K562 (cell line): ENCODE data around the gene MYO1D. TPM values are rescaled to one million over a fixed set of nuclear protein-coding genes. Genes with fewer than 3 reads are reported as not detected.

Experiments
- ATAC-seq: fragments of 200-7000 bp; cut with Tn5 transposase; 3 replicates; pipeline ENCODE4 v1.9.1; 2020; ENCODE audit warnings: moderate library complexity
- BruUV-seq: library from RNA; stranded (reverse); fragments of 400-500 nt; replicated peaks from 2 replicates; lab custom pipeline; 2021; lab: Mats Ljungman, UMichigan
- CTCF ChIA-PET: fragments of 300-600 bp; formaldehyde crosslinking; extraction: SDS; loops from one replicate; lab custom pipeline; 2021; ENCODE audit warnings: low intra/inter-chr PET ratio; lab: Yijun Ruan, JAX
- POLR2A ChIA-PET: fragments of 300-600, 350-650 bp; sonication (Branson Sonifier 250); formaldehyde crosslinking; extraction: SDS; loops from one replicate; lab custom pipeline; 2021; ENCODE audit warnings: antibody characterized with exemption, inconsistent platforms; lab: Yijun Ruan, JAX
- DNase-seq, 4 experiments: peaks; one replicate each; pipeline versions ENCODE4 v3.0.0 to v3.0.0-alpha.2; 2011 to 2018; ENCODE audit warnings: low spot score in 3 of 4, mixed read lengths in 3 of 4; ENCODE audit errors: extremely low read depth in 1 of 4
- FAIRE-seq: peaks from 2 replicates; lab custom pipeline; 2011; peaks lifted over from hg19 to GRCh38; lab: Jason Lieb, UNC
- H2AFZ ChIP-seq: 2 replicates; pipeline ENCODE4 v1.6.0; 2011; ENCODE audit warnings: low read depth, low read length, control low read depth, inconsistent platforms
- H3K27ac ChIP-seq: fragments of 200-600 bp; 3 replicates; pipeline ENCODE4 v1.8.0; 2011; ENCODE audit warnings: low read depth, mild to moderate bottlenecking, control low read depth, inconsistent platforms, low read length, moderate library complexity, mixed read lengths; ENCODE audit errors: extremely low read depth
- H3K27me3 ChIP-seq, 2 experiments: fragments of 300-600 bp in 1 of 2; 2 replicates in 1 of 2; 3 replicates in 1 of 2; pipeline versions ENCODE4 v1.6.0 to v1.8.0; 2011; ENCODE audit warnings: inconsistent platforms in 2 of 2, low read length in 2 of 2, mild to moderate bottlenecking in 1 of 2, mixed read lengths in 1 of 2, moderate library complexity in 1 of 2; ENCODE audit not compliant: control insufficient read depth in 2 of 2, insufficient read depth in 2 of 2
- H3K36me3 ChIP-seq: fragments of 300-600 bp; 3 replicates; pipeline ENCODE4 v1.8.0; 2011; ENCODE audit warnings: mild to moderate bottlenecking, low read length, inconsistent platforms; ENCODE audit not compliant: control insufficient read depth, insufficient read depth
- H3K4me1 ChIP-seq, 2 experiments: fragments of 200-600 bp in 1 of 2; replicated peaks in 1 of 2; 2 replicates in 1 of 2; 3 replicates in 1 of 2; pipeline versions ENCODE4 v1.5.1 to v1.8.0; 2011; ENCODE audit warnings: inconsistent platforms in 2 of 2, low read length in 2 of 2, mild to moderate bottlenecking in 1 of 2, mixed read lengths in 1 of 2, moderate library complexity in 1 of 2; ENCODE audit not compliant: control insufficient read depth in 2 of 2, insufficient read depth in 2 of 2
- H3K4me2 ChIP-seq: 2 replicates; pipeline ENCODE4 v1.6.1; 2011; ENCODE audit warnings: low read length, control low read depth, inconsistent platforms, mixed read lengths; ENCODE audit not compliant: insufficient read depth
- H3K4me3 ChIP-seq: fragments of 200-600 bp; sonication (generic), shearing (Covaris generic); 2 replicates; pipeline ENCODE4 v1.5.1; 2016; ENCODE audit warnings: control low read depth, inconsistent platforms
- H3K79me2 ChIP-seq: fragments of 200-600 bp; 3 replicates; pipeline ENCODE4 v1.8.0; 2011; ENCODE audit warnings: low read length, inconsistent platforms; ENCODE audit not compliant: control insufficient read depth, insufficient read depth
- H3K9ac ChIP-seq, 2 experiments: 2 replicates each; pipeline versions ENCODE4 v1.6.0 to v1.6.1; 2011; ENCODE audit warnings: low read depth in 2 of 2, low read length in 2 of 2, control low read depth in 1 of 2, inconsistent platforms in 1 of 2, mild to moderate bottlenecking in 1 of 2, mixed read lengths in 1 of 2; ENCODE audit not compliant: insufficient read depth in 1 of 2
- H3K9me1 ChIP-seq: one replicate; pipeline ENCODE4 v1.6.0; 2011; ENCODE audit warnings: inconsistent platforms, mild to moderate bottlenecking, low read length, moderate library complexity; ENCODE audit not compliant: control insufficient read depth, insufficient read depth
- H3K9me3 ChIP-seq: replicated peaks from 2 replicates; pipeline ENCODE4 v1.5.1; 2011; ENCODE audit warnings: low read depth, low read length, inconsistent platforms; ENCODE audit not compliant: control insufficient read depth, insufficient read depth
- H4K20me1 ChIP-seq: replicated peaks from 2 replicates; pipeline ENCODE4 v1.6.1; 2011; ENCODE audit warnings: low read length, inconsistent platforms, mixed read lengths; ENCODE audit not compliant: control insufficient read depth, insufficient read depth
- ARID1B ChIP-seq: fragments of 450-650 bp; IDR thresholded peaks from 2 replicates; pipeline ENCODE4 v1.6.1; 2016; ENCODE audit warnings: antibody characterized with exemption, mild to moderate bottlenecking, inconsistent platforms
- BRCA1 ChIP-seq, 2 experiments: fragments of 450-650 bp in 1 of 2; sonication (generic) in 1 of 2; formaldehyde crosslinking in 1 of 2; IDR thresholded peaks; 2 replicates each; pipeline versions ENCODE4 v1.5.0 to v1.6.1; 2017 to 2020; ENCODE audit warnings: mild to moderate bottlenecking in 1 of 2, missing genetic modification reagents in 1 of 2
- BRF1 ChIP-seq: IDR thresholded peaks from 3 replicates; pipeline ENCODE4 v1.6.1; 2011; ENCODE audit warnings: borderline replicate concordance, mild to moderate bottlenecking; ENCODE audit not compliant: insufficient read length; ENCODE audit errors: extremely low read depth
- NFRKB ChIP-seq: fragments of 450-650 bp; IDR thresholded peaks from 2 replicates; pipeline ENCODE4 v1.6.1; 2016; ENCODE audit warnings: low read depth
- NRF1 ChIP-seq, 2 experiments: fragments of 450-650 bp; IDR thresholded peaks in 1 of 2; conservative IDR thresholded peaks in 1 of 2; 2 replicates each; pipeline ENCODE4 v1.6.1; 2014; ENCODE audit warnings: mild to moderate bottlenecking in 2 of 2
- PCBP1 ChIP-seq: fragments of 200-400 bp; formaldehyde crosslinking; IDR thresholded peaks from 2 replicates; pipeline ENCODE4 v1.6.1; 2018; ENCODE audit warnings: mild to moderate bottlenecking, low read depth, low read length; ENCODE audit not compliant: poor library complexity, severe bottlenecking
- POLR2G ChIP-seq: fragments of 200-400 bp; formaldehyde crosslinking; IDR thresholded peaks from 2 replicates; pipeline ENCODE4 v1.6.1; 2017; ENCODE audit warnings: low read depth, mild to moderate bottlenecking, antibody characterized with exemption, low read length, moderate library complexity
- RFX1 ChIP-seq: fragments of 450-650 bp; IDR thresholded peaks from 2 replicates; pipeline ENCODE4 v1.6.1; 2016; ENCODE audit warnings: mild to moderate bottlenecking, moderate library complexity
- U2AF2 ChIP-seq: fragments of 200-400 bp; formaldehyde crosslinking; optimal IDR thresholded peaks from 2 replicates; pipeline ENCODE3; 2017; ENCODE audit warnings: low read depth, mild to moderate bottlenecking, low read length
- ZBTB7A ChIP-seq: IDR thresholded peaks from 2 replicates; pipeline ENCODE4 v1.6.1; 2011; ENCODE audit warnings: low read depth, mild to moderate bottlenecking, low read length, moderate library complexity, borderline replicate concordance; ENCODE audit not compliant: control insufficient read depth
- ZNF717 ChIP-seq: fragments of 250-450 bp; sonication (Bioruptor Pico); IDR thresholded peaks from 2 replicates; pipeline ENCODE4 v1.5.0; 2021
- WGBS: fragments of 100-300 bp; shearing (Covaris generic); methylation state at CpG from one replicate; pipeline ENCODE4 v1.1.6; 2016; ENCODE audit warnings: low coverage, mixed read lengths; ENCODE audit not compliant: insufficient coverage; ENCODE audit errors: missing lambda C conversion rate; 5-methylcytosine and 5-hydroxymethylcytosine counted together
- in situ Hi-C: fragments of 300-500 bp; cut with MboI; formaldehyde crosslinking; loops from 4 replicates; pipeline ENCODE4 v1.15.0; 2018; ENCODE audit warnings: inconsistent platforms, mixed read lengths
- intact Hi-C: fragments of 100-400 bp; cut with micrococcal nuclease; formaldehyde crosslinking; loops from 2 replicates; pipeline ENCODE4 v1.14.2; 2022
- polyA plus RNA-seq, 8 experiments: library from polyadenylated mRNA; depleted of rRNA in 4 of 8; stranded (reverse) in 5 of 8; unstranded in 3 of 8; fragments of >200 nt; fragmentation: Nextera tagmentation in 2 of 8; fragmentation: Illumina TruSeq in 1 of 8; extraction: Ambion mirVana in 2 of 8; extraction: Trizol in 1 of 8; gene quantifications; 2 replicates each; pipeline versions ENCODE4 v1.2.1 to v1.2.3, GENCODE V29; 2011 to 2014; ENCODE audit warnings: inconsistent platforms in 1 of 8, missing spikeins in 1 of 8
- total RNA-seq, 7 experiments: library from RNA; depleted of rRNA in 6 of 7; stranded (reverse); fragments of >200 nt in 6 of 7; fragmentation: Illumina TruSeq in 2 of 7; extraction: Trizol in 2 of 7; gene quantifications; 2 replicates each; pipeline versions ENCODE4 v1.2.1 to v1.2.3, GENCODE V29; 2011 to 2021; ENCODE audit warnings: low replicate concordance in 1 of 7
- TF ChIP-seq, protein P1 (sequence below): fragments of 450-650 bp; IDR thresholded peaks from 2 replicates; pipeline ENCODE4 v1.6.1; 2016; ENCODE audit warnings: antibody characterized with exemption
- TF ChIP-seq, protein P2 (sequence below): fragments of 250-450 bp; sonication (Bioruptor Pico); IDR thresholded peaks from 2 replicates; pipeline ENCODE4 v1.4.0; 2020; ENCODE audit warnings: mild to moderate bottlenecking, moderate library complexity

MYO1D gene
- total and polyA plus RNA-seq, 9 of the 15 experiments (the other 6 are each of a cell fraction or from before 2014, with no cell fraction given): 2.1 to 71.2 (median 45.4) TPM

DNA sequence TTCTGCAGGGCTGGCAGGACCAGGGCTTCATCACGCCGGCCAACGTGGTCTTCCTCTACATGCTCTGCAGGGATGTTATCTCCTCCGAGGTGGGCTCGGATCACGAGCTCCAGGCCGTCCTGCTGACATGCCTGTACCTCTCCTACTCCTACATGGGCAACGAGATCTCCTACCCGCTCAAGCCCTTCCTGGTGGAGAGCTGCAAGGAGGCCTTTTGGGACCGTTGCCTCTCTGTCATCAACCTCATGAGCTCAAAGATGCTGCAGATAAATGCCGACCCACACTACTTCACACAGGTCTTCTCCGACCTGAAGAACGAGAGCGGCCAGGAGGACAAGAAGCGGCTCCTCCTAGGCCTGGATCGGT lies 388.8 kb downstream of the MYO1D start (continued):
- TF ChIP-seq BRCA1 (IDR thresholded peaks at IDR 0.05) (no peak), BRCA1 (CRISPR knock-in tag; IDR thresholded peaks at IDR 0.05) (no peak), NFRKB (no peak), ZNF717 (CRISPR knock-in tag) (no peak)

DNA sequence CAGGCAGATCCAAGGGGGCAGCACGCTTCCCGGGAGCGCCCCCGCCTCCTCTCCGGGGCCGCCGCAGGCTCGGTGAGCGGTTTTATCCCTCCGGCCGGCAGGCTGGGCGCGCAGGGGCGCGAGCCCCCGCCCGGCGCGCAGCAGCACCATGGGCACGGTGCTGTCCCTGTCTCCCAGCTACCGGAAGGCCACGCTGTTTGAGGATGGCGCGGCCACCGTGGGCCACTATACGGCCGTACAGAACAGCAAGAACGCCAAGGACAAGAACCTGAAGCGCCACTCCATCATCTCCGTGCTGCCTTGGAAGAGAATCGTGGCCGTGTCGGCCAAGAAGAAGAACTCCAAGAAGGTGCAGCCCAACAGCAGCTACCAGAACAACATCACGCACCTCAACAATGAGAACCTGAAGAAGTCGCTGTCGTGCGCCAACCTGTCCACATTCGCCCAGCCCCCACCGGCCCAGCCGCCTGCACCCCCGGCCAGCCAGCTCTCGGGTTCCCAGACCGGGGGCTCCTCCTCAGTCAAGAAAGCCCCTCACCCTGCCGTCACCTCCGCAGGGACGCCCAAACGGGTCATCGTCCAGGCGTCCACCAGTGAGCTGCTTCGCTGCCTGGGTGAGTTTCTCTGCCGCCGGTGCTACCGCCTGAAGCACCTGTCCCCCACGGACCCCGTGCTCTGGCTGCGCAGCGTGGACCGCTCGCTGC lies 389.3 kb downstream of the MYO1D start:
- ChIA-PET CTCF (no interaction called here), POLR2A (interaction anchor here (0.6 to 2.5 kb wide), 5 partner anchors 10 to 638 kb away, joined by 3 to 9 read pairs (median 4); no protein-coding TSS in a partner anchor)
- no peaks in the 10 kb centered on the region for H3K9me1 ChIP-seq
- H3K27me3 ChIP-seq: no peaks in the 10 kb centered on the region
- H3K4me2 ChIP-seq: peak overlapping the region; percentile 79
- peak overlapping the region; percentile 56 for H3K4me3 ChIP-seq
- H3K9ac ChIP-seq: peak overlapping the region; percentile 21 to 94; a peak in 2 of 4 replicates
- peak overlapping the region; percentile 80 for H2AFZ ChIP-seq
- FAIRE-seq (no peak), ATAC-seq (no peak), DNase-seq (peak in 2 of 4 experiments; percentile 37 to 41)
- H3K9me3 ChIP-seq: no peaks in the 10 kb centered on the region
- H3K4me1 ChIP-seq: peaks cover 16 to 57% of the 10 kb centered on the region in 2 experiments; a peak in 4 of 5 replicates
- H3K27ac ChIP-seq: no peak overlapping the region; the same call in 2 of the 3 replicates
- peaks cover 17% of the 10 kb centered on the region; the same call in 2 of the 3 replicates for H3K79me2 ChIP-seq
- intact Hi-C loops (loop anchor here (10.0 kb wide), 1 partner anchor 167 kb away; no protein-coding TSS in a partner anchor), in situ Hi-C loops (no loop called here)
- 51% methylated on average over 48 of the region's 59 CpGs for WGBS
- H3K36me3 ChIP-seq: peaks cover 43% of the 10 kb centered on the region; the same call in 2 of the 3 replicates
- TSS peak; percentile 29 for BruUV-seq
- H4K20me1 ChIP-seq: peaks cover 10% of the 10 kb centered on the region; the same call in 1 of the 2 replicates
- peak; percentile 1; the same call in 1 of the 2 replicates for TF ChIP-seq ZBTB7A
- TF ChIP-seq, protein P1, sequence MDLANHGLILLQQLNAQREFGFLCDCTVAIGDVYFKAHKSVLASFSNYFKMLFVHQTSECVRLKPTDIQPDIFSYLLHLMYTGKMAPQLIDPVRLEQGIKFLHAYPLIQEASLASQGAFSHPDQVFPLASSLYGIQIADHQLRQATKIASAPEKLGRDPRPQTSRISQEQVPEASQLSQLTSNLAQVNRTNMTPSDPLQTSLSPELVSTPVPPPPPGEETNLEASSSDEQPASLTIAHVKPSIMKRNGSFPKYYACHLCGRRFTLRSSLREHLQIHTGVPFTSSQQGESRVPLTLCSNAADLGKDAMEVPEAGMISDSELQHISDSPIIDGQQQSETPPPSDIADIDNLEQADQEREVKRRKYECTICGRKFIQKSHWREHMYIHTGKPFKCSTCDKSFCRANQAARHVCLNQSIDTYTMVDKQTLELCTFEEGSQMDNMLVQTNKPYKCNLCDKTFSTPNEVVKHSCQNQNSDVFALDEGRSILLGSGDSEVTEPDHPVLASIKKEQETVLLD: no peak
- TF ChIP-seq ARID1B: no peak
- no peak for TF ChIP-seq RFX1
- peak; percentile 22 for TF ChIP-seq PCBP1
- peak; percentile 50 for TF ChIP-seq POLR2G
- no peak for TF ChIP-seq U2AF2
- peak in 1 of 2 experiments; percentile 33; a peak in 2 of 4 replicates for TF ChIP-seq NRF1 (conservative IDR thresholded peaks at IDR 0.05 in 1 of 2, IDR thresholded peaks at IDR 0.05 in 1 of 2)
- no peak for TF ChIP-seq BRF1
- TF ChIP-seq, protein P2, sequence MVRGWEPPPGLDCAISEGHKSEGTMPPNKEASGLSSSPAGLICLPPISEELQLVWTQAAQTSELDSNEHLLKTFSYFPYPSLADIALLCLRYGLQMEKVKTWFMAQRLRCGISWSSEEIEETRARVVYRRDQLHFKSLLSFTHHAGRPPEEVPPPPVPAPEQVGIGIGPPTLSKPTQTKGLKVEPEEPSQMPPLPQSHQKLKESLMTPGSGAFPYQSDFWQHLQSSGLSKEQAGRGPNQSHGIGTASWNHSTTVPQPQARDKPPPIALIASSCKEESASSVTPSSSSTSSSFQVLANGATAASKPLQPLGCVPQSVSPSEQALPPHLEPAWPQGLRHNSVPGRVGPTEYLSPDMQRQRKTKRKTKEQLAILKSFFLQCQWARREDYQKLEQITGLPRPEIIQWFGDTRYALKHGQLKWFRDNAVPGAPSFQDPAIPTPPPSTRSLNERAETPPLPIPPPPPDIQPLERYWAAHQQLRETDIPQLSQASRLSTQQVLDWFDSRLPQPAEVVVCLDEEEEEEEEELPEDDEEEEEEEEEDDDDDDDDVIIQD (CRISPR knock-in tag): no peak
